HEK293T (cell line): ENCODE results near the gene PNRC1.

Source experiments
- ARNT ChIP-seq: fragments of 450-650 bp; IDR thresholded peaks from 2 replicates; pipeline ENCODE4 v1.6.1; 2017; ENCODE audit warnings: mild to moderate bottlenecking
- BHLHE40 ChIP-seq: fragments of 450-650 bp; IDR thresholded peaks from 2 replicates; pipeline ENCODE4 v1.6.1; 2016; ENCODE audit warnings: mild to moderate bottlenecking, moderate library complexity, borderline replicate concordance
- FOXA1 ChIP-seq: fragments of 450-650 bp; IDR thresholded peaks from 2 replicates; pipeline ENCODE4 v1.6.1; 2016; ENCODE audit warnings: mild to moderate bottlenecking
- FOXM1 ChIP-seq: fragments of 450-650 bp; IDR thresholded peaks from 2 replicates; pipeline ENCODE4 v1.6.1; 2017; ENCODE audit warnings: mild to moderate bottlenecking, borderline replicate concordance
- SUZ12 ChIP-seq: fragments of 450-650 bp; IDR thresholded peaks from 2 replicates; pipeline ENCODE4 v1.6.1; 2016; ENCODE audit warnings: mild to moderate bottlenecking
- TARDBP ChIP-seq: fragments of 450-650 bp; IDR thresholded peaks from 2 replicates; pipeline ENCODE4 v1.6.1; 2016
- ZNF384 ChIP-seq: fragments of 450-650 bp; IDR thresholded peaks from 2 replicates; pipeline ENCODE4 v1.6.1; 2016

DNA sequence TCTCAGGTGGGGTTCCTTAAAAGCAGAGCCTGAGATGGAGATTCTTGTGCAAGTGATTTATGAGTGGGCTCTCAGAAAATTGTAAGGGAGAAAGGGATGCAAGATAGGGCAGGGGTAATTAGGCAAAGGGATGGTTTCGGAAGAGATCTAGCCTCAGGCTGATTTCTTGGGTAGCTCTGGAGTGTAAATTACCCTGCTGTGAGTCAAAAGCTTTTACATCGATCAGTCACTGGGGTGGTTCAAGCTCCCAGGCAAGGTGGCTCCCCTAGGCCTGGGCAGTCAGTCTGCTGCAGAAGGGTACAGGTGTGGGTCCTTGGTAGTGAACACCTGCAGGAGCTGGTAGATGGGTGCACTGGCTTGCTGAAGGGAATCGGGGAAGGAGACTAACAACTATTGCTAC, 54.2 kb downstream of the PNRC1 start:
- TF ChIP-seq ZNF384, result no peak
- no peak for TF ChIP-seq ARNT
- no peak for TF ChIP-seq BHLHE40
- no peak for TF ChIP-seq SUZ12
- TF ChIP-seq FOXM1, result no peak
- TF ChIP-seq FOXA1, result no peak
- no peak for TF ChIP-seq TARDBP
